HG03575 (cell line): ENCODE results near the gene CITED2.

Experiments
- ATAC-seq: cut with Tn5 transposase; IDR thresholded peaks from one replicate; pipeline ENCODE4 v1.9.1; 2021; ENCODE audit not compliant: unreplicated experiment, insufficient number of reproducible peaks, low FRiP score; ENCODE audit errors: extremely low read depth

The CITED2 gene

DNA sequence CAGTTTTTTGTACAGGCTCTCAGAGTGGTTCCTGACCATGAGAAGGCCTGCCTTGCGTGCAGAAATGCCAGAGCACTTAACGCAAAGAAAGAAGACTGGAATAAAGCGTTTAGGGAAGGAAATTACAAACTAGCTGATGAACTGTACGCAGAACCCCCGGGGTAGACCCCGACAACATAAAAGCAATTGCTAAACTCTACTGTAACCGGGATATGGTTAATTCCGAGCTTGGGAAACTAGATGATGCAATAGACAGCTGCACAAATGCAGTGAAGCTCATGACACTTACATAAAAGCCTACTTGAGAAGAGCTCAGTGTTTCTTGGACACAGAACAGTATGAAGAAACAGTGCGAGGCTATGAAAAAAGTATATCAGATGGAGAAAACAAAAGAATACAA is 35.7 kb downstream of the CITED2 start:
- ATAC-seq: no peak

- ATAC-seq: no peak
Observed at GRCh38 chr6:139337830-139338229, 36.6 kb downstream of the CITED2 start.

DNA sequence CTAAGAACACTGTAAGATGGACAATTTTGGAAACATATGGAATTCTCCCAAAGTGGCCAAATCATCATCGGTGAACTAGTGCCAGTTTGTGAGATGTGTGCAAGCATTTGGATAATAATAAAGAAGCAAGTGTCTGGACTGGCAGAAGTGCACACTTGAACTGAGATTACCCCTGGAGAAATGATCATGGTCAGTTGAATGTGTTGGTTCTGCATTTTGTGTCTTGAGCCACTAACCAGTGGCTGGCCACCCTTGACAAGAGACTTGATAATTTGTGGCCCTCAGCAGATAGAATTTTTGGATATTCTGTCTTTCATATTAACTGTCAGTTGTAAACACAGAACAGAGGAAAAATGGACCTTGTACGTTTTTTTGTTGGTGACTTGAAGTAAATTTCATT is 37.4 kb downstream of the CITED2 start:
- ATAC-seq: no peak

DNA sequence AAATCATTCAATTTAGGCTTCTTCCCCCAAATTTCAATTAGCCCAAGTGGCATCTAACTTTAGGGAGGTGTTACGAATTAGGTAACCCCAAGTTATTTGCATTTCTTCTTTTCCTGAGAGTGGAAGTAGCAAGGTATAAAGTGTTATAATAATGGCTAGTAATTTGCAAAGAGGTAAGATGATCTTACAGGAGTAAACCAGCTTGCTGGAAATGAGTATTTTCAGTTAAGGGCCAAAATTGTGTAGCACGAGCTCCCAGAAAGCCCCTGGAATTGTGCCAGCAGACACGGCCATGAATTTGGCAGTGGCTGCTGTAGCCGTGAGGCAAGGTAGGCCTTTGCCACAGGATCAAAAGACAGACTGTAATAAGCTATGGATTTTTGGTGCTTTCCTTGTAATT is 38.0 kb downstream of the CITED2 start:
- ATAC-seq: no peak

GRCh38 chr6:139335447-139336210 is 38.8 kb downstream of the CITED2 start:
- ATAC-seq: no peak

DNA sequence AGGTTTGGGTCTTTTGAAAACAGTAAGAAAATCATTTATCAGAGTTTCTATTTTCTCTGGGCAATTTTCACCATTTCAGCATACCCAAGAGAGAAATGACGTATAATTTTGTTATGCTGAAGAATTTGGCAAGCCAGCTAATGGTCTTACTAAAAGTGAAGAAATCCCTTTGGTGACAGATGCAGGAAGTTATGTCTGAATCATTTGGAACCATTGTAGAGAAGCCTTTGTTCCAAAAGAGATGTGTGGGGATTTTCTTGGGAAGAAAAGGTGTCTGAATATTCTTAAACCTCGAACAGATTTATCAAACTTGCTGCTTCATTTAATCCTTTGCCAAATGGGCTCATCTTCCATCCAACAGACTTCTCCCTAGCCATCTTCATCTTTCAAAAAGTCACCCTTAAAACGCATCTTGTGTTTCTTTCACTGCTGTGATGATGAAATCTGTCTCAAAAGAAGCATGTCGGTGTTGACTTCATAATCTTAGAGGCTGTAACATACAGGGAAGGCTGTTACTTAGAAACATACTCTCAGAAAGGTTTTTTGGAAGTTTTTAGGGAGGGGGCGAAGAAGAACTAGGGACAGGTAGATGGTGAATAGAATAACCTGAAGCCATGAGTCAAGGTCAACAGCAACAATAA is 39.5 kb downstream of the CITED2 start:
- ATAC-seq: no peak

DNA sequence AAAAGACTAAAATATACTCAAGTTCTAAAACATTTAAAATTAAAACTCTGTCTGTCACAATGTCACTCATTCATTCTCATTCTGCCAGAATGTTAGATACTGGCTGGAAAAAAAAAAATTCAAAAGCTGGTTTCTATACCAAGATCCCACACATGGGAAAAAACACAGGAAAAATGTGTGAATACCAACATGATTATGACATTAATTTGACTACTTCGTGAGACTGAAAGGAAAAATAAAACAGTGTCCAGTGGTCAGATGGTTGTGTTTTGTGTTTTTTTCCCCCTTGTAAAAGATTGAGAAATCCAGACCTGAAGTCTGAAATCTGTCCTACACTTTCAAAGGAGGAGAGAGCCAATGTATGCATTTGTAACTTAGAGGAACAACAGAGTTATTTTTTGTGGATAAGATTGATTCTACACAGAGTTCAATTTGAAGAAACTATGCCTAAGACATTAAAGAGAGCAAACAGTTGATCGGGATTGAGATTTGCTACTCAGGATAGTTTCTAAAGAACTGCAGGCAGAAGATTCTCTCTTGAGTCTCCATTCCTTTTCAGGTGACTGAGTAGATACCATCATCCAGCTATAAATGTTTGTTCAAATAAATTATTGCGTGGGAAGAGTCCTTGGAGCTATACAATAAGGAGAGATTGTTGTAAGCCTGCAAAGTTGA is 43.5 kb downstream of the CITED2 start:
- no peak for ATAC-seq

DNA sequence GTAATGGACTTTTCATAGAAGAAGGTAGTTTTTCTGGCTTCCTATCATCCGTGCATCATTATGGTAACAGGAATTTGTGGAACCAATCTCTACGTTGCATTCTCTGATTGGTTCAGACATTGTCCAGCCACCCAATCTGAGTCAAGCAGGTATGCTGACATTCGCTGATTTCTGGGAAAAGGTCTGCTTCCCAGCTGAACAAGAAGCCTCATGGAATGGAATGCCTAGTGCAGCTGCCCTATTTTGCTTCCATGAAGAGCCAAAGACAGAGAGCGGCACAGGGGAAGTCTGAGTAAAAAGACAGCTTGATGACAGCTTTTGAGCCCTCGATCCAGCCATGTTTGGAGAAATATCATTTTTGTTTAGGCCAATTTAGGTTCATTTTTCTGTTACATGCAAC is 44.1 kb downstream of the CITED2 start:
- no peak for ATAC-seq

DNA sequence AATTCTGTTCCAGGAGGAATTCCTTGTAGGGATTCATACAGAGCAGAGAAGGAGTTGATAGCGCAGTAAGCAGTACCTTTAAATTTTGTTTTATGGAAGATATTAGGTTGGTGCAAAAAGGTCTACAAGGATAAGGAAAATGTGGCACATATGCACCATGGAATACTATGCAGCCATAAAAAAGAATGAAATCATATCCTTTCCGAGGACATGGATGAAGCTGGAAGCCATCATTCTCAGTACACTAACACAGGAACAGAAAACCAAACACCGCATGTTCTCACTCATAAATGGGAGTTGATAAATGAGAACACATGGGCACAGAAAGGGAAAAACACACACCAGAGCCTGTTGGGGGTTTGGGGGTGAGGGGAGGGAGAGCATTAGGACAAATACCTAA is 45.2 kb downstream of the CITED2 start:
- no peak for ATAC-seq

- ATAC-seq: no peak
Observed at GRCh38 chr6:139327038-139327437, 47.4 kb downstream of the CITED2 start.

- no peak for ATAC-seq
Observed at GRCh38 chr6:139325686-139326085, 48.8 kb downstream of the CITED2 start.

GRCh38 chr6:139325125-139325524 is 49.3 kb downstream of the CITED2 start:
- ATAC-seq: peak; percentile 58

GRCh38 chr6:139324301-139324555 is 50.2 kb downstream of the CITED2 start:
- no peak for ATAC-seq

DNA sequence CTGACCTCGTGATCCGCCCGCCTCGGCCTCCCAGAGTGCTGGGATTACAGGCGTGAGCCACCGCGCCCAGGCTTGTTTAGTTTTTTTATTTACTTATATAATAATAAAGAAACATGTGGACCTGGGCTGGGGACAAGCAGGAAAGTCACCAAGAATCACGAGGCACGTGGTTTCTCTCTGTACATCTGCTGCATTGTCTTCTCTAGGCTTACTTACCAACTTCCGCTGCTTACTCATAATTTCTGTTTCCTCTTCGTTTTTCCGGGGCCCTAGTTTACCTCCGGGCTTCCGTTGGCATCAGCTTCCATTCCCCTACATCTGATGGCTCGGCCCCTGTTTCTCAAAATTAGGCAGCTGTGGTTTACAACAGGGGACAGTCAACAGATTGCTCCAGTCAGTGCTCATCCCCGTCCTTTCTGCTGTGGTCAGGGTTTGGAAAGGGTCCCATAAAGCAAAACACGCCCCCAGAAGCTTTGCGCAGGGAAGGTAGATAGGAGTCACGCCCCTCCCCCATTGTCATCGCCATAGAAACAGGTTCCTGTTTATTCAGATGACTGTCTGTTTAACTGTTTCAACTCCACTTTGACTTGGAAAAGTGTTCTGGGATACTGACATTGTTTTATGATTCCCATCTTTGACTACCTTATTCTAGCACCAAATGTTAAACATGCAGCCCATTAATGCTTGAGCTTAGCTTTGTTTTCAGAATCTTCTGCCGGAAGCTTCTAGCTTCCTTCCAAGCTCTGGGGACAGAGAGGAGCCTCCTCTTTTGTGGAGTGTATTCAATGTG is 50.7 kb downstream of the CITED2 start:
- ATAC-seq: no peak
